ENCODE data around the gene MLLT1. TPM values are rescaled to one million over a fixed set of nuclear protein-coding genes. Genes with fewer than 3 reads are reported as not detected.
A peak's percentile ranks its signal among the peaks of the same experiment; 100 is the strongest.

Gene MLLT1
- total and polyA plus RNA-seq, 5 donors, result 34.8 to 67.3 (median 64.7) TPM

DNA sequence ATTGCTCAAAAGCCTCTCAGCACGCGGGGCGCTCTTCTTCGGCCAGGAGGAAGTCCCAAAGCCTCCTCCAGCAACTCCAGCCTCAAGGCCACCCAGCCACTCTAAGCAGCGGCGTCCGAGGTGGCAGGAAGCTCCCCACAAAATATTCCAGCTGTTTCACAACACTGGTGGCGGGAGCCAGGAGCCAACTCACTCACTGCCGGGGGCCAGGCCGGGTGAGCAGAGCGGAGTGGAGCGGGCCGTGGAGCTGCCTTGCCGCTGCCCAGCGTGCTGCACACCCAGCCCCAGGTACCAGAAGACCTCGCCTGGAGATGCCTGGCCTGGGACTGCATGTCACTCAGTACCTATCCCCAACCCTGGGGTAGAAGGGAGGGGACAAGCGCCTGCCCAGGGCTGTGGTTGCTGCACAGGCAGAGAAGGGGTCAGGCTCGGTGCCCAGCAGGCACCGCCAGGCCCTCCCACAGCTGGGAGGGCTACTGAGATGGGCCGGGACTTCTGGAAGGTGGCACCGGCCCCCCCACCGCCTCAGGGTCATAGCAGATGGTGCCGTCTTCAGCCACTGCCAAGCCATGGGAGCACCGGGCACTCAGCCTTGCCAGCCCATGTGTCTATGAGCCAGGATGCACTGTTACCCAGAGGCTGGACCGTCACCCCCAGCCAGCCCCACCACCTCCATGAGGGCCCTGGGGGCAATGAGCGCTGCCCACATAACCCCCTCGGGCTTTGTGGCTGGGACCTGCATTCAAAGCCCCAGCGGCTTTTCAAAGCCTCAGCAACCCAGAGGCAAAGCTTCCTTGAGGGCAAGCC is 59.2 kb downstream of the MLLT1 start:
- peak; percentile 8 to 48 for ATAC-seq
- Histone ChIP-seq H3K27ac (ENCODE audit: low read length) (peak overlapping the region; percentile 5), H3K4me3 (ENCODE audit: low read length) (no peak overlapping the region), H3K27me3 (ENCODE audit: control insufficient read depth, insufficient read depth) (no peaks in the 10 kb centered on the region), H3K9me3 (ENCODE audit: control insufficient read depth, low read length) (no peaks in the 10 kb centered on the region), H3K4me1 (ENCODE audit: control insufficient read depth, insufficient read depth, low read length) (peaks cover 30% of the 10 kb centered on the region)
- peak; percentile 82 to 90 (median 89) for DNase-seq
- intact Hi-C loops (cut with DNase I), result loop anchor here in 2 of 4 donors (5.0 kb wide), 2 partner anchors 57 to 62 kb away; partner anchors contain the start of gene MLLT1 (in 1 of the 2)
- WGBS, result 62% methylated on average over 28 of the region's 28 CpGs

DNA sequence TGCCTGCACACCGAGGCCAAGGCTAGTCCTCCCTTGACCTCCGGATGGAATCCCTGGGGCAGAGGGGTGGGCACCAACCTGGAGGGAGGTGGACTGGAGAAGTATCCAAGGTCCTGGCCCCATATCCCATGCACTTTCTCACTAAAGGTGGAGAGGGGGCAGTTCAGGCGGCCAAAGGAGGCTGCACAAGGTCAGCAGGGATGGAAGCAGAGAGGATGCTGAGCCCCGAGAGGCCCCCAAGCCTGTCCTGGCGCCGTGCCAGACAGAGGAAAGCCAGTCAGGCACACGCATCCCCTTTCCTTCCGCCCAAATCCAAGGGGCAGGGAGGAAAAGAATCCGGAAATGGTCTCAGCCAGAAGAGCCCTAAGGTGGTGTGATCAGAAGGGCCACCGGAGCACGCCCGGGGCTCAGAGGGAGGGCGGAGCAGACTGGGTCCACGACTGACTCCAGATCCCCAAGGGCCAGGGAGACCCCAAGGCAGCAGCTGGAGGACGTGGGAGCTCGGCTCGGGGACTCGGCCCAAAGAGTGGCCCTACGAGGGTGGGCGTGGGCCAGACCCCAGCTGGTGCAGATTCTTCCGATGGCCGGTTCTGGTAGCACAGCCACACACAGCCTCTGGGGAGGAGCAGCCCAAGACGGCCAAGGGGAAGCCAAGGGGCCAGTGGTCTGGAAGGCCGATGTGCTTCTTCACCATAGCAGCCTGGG is 60.0 kb downstream of the MLLT1 start:
- peak overlapping the region; percentile 5 for H3K27ac ChIP-seq (ENCODE audit: low read length)
- DNase-seq (peak; percentile 49 to 74 (median 71)), ATAC-seq (no peak)
- WGBS, result 35% methylated on average over 24 of the region's 24 CpGs
- H3K9me3 ChIP-seq (ENCODE audit: control insufficient read depth, low read length), result no peaks in the 10 kb centered on the region
- H3K4me3 ChIP-seq (ENCODE audit: low read length), result no peak overlapping the region
- no peaks in the 10 kb centered on the region for H3K27me3 ChIP-seq (ENCODE audit: control insufficient read depth, insufficient read depth)
- intact Hi-C loops (cut with DNase I), result loop anchor here (2.0 to 5.0 kb wide), 5 partner anchors 58 to 83 kb away; partner anchors contain the start of gene MLLT1 (in 1 of the 4)
- H3K4me1 ChIP-seq (ENCODE audit: control insufficient read depth, insufficient read depth, low read length), result peaks cover 28% of the 10 kb centered on the region

DNA sequence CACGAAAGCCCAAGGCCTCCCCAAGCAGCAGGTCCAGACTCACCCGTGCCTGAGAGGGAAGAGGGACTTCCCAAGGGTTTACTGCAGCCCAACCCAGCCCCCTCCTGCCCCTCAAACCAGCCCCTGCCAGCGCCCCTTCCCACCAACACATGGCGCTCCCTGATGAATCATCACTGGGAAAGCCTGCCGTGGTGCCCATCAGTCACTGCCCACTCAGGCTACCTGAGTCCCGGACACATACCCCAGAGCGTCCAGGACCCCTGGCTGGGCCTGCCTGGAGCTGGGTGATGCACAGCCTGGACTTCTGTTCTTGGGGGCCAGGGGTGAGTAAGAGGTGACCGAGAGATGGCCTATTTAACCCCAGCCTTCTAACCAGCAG is 60.6 kb downstream of the MLLT1 start:
- DNase-seq (peak; percentile 14 to 54 (median 39)), ATAC-seq (no peak)
- H3K27me3 ChIP-seq (ENCODE audit: control insufficient read depth, insufficient read depth), result no peaks in the 10 kb centered on the region
- no peak overlapping the region for H3K4me3 ChIP-seq (ENCODE audit: low read length)
- H3K27ac ChIP-seq (ENCODE audit: low read length), result no peak overlapping the region
- intact Hi-C loops (cut with DNase I), result loop anchor here (2.0 to 5.0 kb wide), 3 partner anchors 78 to 83 kb away; no protein-coding TSS in a partner anchor
- H3K9me3 ChIP-seq (ENCODE audit: control insufficient read depth, low read length), result no peaks in the 10 kb centered on the region
- peaks cover 28% of the 10 kb centered on the region for H3K4me1 ChIP-seq (ENCODE audit: control insufficient read depth, insufficient read depth, low read length)
- 64% methylated on average over 8 of the region's 8 CpGs for WGBS

DNA sequence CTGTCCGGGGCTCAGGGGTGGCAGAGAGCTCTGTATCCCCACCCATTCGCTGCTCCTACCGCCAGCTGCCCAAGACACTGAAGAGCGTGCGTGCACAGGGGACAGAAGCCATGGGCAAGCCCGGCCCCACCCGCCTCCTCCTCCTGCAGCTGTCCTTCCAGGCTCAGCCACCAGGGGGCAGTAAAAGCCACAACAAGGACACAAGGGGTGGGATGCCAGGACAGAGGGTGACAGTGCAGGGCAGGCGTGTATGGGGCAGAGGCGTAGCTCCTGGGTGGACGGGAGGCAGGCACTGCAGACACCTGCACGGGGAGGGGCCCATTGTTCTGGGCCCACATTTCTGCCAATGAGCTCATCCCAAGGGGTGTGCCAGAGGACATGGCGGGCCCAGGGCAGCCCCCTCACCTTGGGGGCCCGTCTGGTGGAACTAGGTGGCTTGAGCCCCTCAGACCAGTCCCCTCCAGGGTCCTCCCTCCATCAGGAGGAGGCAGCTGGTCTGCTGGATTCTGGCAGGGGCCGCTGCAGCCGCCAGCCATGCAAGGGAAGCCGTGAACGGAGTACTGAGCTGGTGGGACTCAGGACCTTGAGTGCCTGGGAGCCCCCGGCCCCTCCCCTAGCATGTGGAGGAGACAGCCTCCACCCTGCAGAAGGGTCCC is 61.2 kb downstream of the MLLT1 start:
- Histone ChIP-seq H3K9me3 (ENCODE audit: control insufficient read depth, low read length) (no peaks in the 10 kb centered on the region), H3K27me3 (ENCODE audit: control insufficient read depth, insufficient read depth) (no peaks in the 10 kb centered on the region), H3K27ac (ENCODE audit: low read length) (no peak overlapping the region), H3K4me1 (ENCODE audit: control insufficient read depth, insufficient read depth, low read length) (peaks cover 27% of the 10 kb centered on the region), H3K4me3 (ENCODE audit: low read length) (no peak overlapping the region)
- WGBS, result 37% methylated on average over 18 of the region's 18 CpGs
- DNase-seq, result peak; percentile 91 to 97 (median 96)
- peak; percentile 60 to 74 for ATAC-seq
- intact Hi-C loops (cut with DNase I), result loop anchor here (2.0 to 5.0 kb wide), 3 partner anchors 79 to 84 kb away; no protein-coding TSS in a partner anchor

DNA sequence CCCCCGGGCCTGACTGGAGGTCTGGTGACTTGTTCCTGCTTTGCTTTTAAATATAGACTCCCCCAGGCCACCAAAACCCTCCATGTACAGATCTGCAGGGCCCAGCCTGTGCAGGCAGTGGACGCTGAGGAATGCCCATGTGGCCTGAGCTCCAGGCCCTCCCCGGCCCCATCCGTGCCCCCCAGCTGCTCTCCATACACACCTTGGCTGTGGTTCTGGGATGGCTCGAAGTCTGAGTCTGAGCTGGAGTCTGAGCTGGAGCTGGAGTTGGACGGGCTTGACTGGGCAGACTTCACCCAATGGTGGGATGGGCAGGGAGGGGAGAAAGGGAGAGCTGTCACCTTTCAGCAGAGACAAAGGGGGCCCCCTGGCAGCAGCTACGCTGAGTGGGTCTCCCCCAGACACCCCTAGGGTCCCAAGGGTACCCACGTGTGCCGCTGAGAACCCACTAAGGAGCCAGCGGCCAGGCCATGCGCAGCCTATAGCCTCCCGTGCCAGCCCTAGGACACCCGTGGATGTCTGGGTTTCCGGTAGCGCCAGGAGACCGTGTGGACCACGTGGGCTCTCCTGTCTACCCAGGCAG is 61.9 kb downstream of the MLLT1 start:
- WGBS, result 65% methylated on average over 17 of the region's 17 CpGs
- Histone ChIP-seq H3K27me3 (ENCODE audit: control insufficient read depth, insufficient read depth) (no peaks in the 10 kb centered on the region), H3K4me1 (ENCODE audit: control insufficient read depth, insufficient read depth, low read length) (peaks cover 24% of the 10 kb centered on the region), H3K9me3 (ENCODE audit: control insufficient read depth, low read length) (no peaks in the 10 kb centered on the region), H3K27ac (ENCODE audit: low read length) (no peak overlapping the region), H3K4me3 (ENCODE audit: low read length) (no peak overlapping the region)
- peak in 1 of 2 donors; percentile 0 for ATAC-seq
- intact Hi-C loops (cut with DNase I), result loop anchor here (2.0 to 5.0 kb wide), 3 partner anchors 79 to 84 kb away; no protein-coding TSS in a partner anchor
- DNase-seq, result peak; percentile 10 to 66 (median 61)

DNA sequence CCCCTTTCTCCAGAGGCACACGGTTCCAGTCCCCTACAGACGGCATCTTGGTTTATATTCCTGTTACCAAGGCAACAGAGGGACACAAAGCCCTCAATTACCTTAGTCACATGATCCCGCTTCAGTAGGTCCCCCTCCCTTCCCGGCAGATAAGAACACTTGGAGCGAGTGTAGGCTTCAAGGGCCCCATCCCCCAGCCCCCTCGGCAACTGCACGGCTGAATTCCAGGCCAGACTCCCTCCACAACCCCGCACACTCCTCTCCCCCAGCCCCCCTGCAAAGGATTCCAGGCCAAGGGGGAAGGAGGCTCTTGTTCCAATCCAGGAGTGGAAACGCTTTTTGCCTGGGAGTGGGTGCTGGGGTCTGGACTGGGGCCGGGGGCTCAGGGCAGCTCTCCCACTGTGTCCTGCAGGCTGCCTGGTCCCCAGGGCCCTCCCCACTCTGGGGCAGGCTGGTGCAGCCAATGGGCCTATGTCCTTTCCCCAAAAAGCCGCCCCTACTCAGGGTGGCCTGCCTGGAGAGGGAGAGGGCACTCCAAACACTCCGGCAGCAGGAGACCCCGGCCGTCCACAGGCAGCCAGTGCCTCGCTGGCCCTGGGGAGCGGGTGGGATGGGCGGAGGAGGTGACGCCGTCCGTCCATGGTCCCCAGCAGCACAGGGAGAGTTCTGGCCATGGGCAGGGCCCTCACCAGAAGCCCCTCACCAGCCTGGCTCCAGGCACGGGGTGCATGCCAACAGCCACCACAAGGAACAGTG is 62.6 kb downstream of the MLLT1 start:
- peaks cover 24% of the 10 kb centered on the region for H3K4me1 ChIP-seq (ENCODE audit: control insufficient read depth, insufficient read depth, low read length)
- ATAC-seq, result peak; percentile 32 to 51
- 28% methylated on average over 21 of the region's 21 CpGs for whole genome bisulfite sequencing
- peak overlapping the region; percentile 4 for H3K27ac ChIP-seq (ENCODE audit: low read length)
- DNase-seq, result peak; percentile 53 to 85 (median 84)
- H3K4me3 ChIP-seq (ENCODE audit: low read length), result no peak overlapping the region
- no peaks in the 10 kb centered on the region for H3K9me3 ChIP-seq (ENCODE audit: control insufficient read depth, low read length)
- no peaks in the 10 kb centered on the region for H3K27me3 ChIP-seq (ENCODE audit: control insufficient read depth, insufficient read depth)
- intact Hi-C loops (cut with DNase I), result loop anchor here in 2 of 4 donors (5.0 kb wide), 2 partner anchors 80 to 85 kb away; no protein-coding TSS in a partner anchor

DNA sequence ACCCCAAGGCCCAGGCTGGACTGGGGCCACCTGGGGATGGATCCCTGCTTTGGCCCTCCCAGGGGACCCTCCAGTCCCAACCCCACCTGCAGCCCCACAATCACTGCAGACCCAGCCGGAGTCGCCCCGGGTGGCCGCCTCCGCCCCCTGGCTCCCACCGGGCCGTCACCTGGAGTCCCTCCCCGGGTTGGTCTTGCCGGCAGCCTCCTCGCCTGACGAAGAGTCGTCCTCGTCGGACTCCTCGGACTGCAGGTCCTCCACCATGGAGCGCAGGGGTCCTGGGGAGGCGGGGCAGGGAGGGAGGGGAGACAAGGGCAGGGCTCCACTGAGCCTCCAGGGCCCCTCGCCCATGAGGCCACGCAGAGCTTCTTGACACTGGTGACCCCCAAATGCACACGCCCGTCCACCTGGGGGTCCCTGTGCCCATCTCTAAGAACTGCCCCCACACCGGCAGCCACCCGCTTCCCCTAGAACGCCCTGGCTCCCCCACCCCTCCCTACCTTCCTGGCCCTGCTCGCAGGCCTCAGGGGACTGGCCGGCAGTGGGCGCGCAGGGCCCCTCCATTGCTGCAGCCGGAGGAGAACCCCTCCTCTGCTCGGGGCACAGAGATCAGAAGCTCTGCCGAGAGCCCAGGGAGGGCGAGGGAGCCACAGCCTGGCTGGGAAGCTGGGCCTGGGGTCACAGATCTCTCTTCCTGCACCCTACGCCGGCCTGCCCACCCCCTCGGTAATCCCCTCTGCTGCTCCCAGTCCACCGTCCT is 63.4 kb downstream of the MLLT1 start:
- peaks cover 24% of the 10 kb centered on the region for H3K4me1 ChIP-seq (ENCODE audit: control insufficient read depth, insufficient read depth, low read length)
- ATAC-seq (no peak), DNase-seq (peak; percentile 18 to 71 (median 60))
- H3K9me3 ChIP-seq (ENCODE audit: control insufficient read depth, low read length), result no peaks in the 10 kb centered on the region
- WGBS, result 70% methylated on average over 36 of the region's 36 CpGs
- H3K27me3 ChIP-seq (ENCODE audit: control insufficient read depth, insufficient read depth), result no peaks in the 10 kb centered on the region
- no peak overlapping the region for H3K4me3 ChIP-seq (ENCODE audit: low read length)
- peak overlapping the region; percentile 37 for H3K27ac ChIP-seq (ENCODE audit: low read length)
- intact Hi-C loops (cut with DNase I), result loop anchor here in 2 of 4 donors (5.0 kb wide), 2 partner anchors 81 to 86 kb away; no protein-coding TSS in a partner anchor

DNA sequence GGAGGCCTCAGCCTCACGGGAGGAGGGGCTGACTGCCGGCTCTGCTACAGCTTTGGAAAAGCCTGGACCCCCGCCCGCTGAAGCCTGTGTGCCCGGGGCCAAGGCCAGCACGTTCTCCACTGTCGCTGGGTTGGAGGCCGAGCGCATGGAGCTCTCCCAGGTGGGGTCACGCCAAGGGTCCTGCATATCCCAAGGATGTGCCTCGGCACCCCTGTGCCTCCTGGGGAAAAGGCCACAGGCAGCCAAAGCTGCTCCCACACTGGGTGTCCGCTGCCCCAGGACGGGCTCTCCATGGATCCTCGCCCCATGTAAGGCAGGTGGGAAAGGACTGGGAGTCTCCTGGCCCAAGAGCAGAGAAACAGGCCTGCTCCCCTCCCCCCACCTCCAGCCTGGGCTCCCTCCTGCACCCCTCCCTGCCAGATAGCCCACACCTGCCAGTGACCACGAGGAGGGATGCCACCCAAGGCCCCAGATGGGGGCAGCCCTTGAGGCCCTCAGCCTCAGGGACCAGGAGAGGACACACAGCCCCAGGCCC is 64.0 kb downstream of the MLLT1 start:
- Histone ChIP-seq H3K9me3 (ENCODE audit: control insufficient read depth, low read length) (no peaks in the 10 kb centered on the region), H3K27me3 (ENCODE audit: control insufficient read depth, insufficient read depth) (no peaks in the 10 kb centered on the region), H3K27ac (ENCODE audit: low read length) (no peak overlapping the region), H3K4me1 (ENCODE audit: control insufficient read depth, insufficient read depth, low read length) (peaks cover 24% of the 10 kb centered on the region), H3K4me3 (ENCODE audit: low read length) (no peak overlapping the region)
- intact Hi-C loops (cut with DNase I), result loop anchor here in 2 of 4 donors (5.0 kb wide), 2 partner anchors 82 to 87 kb away; no protein-coding TSS in a partner anchor
- WGBS, result 82% methylated on average over 15 of the region's 15 CpGs
- ATAC-seq, result no peak
- peak; percentile 11 to 58 (median 54) for DNase-seq

DNA sequence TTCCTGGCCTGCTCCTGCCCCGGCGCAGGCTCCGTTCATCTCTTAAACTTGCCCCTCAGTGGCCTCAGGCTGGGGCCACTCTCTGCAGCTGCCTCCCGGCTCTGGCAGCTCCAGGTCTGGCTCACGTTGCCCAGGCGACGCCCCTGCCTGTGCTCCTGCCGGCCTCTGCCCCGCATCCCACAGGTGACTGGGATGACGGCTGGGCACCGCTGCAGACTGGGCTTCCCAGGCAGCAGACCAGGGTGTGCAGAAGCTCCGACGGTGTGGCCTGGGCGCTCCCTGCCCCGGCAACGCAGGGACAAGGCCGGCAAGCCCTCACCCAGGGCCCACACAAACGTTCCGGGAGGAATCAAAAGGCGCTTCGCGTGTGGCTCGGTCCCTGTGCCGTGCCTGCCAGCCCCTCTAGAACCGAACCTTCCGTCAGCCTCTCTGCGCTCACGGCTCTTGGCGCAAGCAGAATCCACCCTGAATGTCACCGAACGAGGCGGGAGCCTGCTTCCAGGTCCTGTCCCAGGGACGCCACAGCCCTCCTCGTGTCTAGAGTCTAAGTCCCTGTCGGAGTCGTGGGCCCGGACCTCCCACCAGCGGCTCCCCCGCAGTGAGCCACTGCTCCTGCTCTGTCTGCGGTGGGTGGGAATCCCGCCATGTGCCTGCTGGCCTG is 64.8 kb downstream of the MLLT1 start:
- DNase-seq (peak in 2 of 3 donors; percentile 34 to 59), ATAC-seq (no peak)
- Histone ChIP-seq H3K9me3 (ENCODE audit: control insufficient read depth, low read length) (no peaks in the 10 kb centered on the region), H3K4me3 (ENCODE audit: low read length) (no peak overlapping the region), H3K27ac (ENCODE audit: low read length) (no peak overlapping the region), H3K27me3 (ENCODE audit: control insufficient read depth, insufficient read depth) (no peaks in the 10 kb centered on the region), H3K4me1 (ENCODE audit: control insufficient read depth, insufficient read depth, low read length) (peaks cover 19% of the 10 kb centered on the region)
- intact Hi-C loops (cut with DNase I), result loop anchor here in 2 of 4 donors (5.0 kb wide), 2 partner anchors 82 to 87 kb away; no protein-coding TSS in a partner anchor
- whole genome bisulfite sequencing, result 87% methylated on average over 41 of the region's 41 CpGs
